H9 (cell line): Measurements from ENCODE around the gene PLA2G4D. TPM values are rescaled to one million over a fixed set of nuclear protein-coding genes. Genes with fewer than 3 reads are reported as not detected.

Experiments
- DNase-seq: peaks from one replicate; pipeline ENCODE4 v3.0.0-alpha.2; 2017
- H2AFZ ChIP-seq: one replicate; pipeline ENCODE4 v1.6.1; 2013; ENCODE audit warnings: mild to moderate bottlenecking, low read length, control low read depth, moderate library complexity
- H2AK5ac ChIP-seq: 2 replicates; pipeline ENCODE4 v1.6.1; 2013; ENCODE audit warnings: low read length, control low read depth, mixed read lengths; ENCODE audit not compliant: insufficient read length
- H2BK120ac ChIP-seq: one replicate; pipeline ENCODE4 v1.6.1; 2013; ENCODE audit warnings: low read depth, mild to moderate bottlenecking, low read length, control low read depth, inconsistent platforms; ENCODE audit not compliant: poor library complexity, severe bottlenecking
- H2BK12ac ChIP-seq: 2 replicates; pipeline ENCODE4 v1.6.1; 2013; ENCODE audit warnings: low read length, control low read depth, mixed read lengths, low read depth; ENCODE audit not compliant: insufficient read length
- H2BK15ac ChIP-seq: 2 replicates; pipeline ENCODE4 v1.6.1; 2013; ENCODE audit warnings: low read depth, low read length, control low read depth
- H2BK20ac ChIP-seq: one replicate; pipeline ENCODE4 v1.6.1; 2013; ENCODE audit warnings: low read depth, mild to moderate bottlenecking, low read length, control low read depth, inconsistent platforms; ENCODE audit not compliant: poor library complexity, severe bottlenecking
- H2BK5ac ChIP-seq: 2 replicates; pipeline ENCODE4 v1.6.1; 2013; ENCODE audit warnings: low read length, control low read depth, mixed read lengths; ENCODE audit not compliant: insufficient read length
- H3K14ac ChIP-seq: 2 replicates; pipeline ENCODE4 v1.6.1; 2013; ENCODE audit warnings: low read length, control low read depth; ENCODE audit not compliant: insufficient read depth
- H3K18ac ChIP-seq: 2 replicates; pipeline ENCODE4 v1.6.1; 2013; ENCODE audit warnings: low read depth, mild to moderate bottlenecking, mixed read lengths, low read length, control low read depth; ENCODE audit not compliant: insufficient read length
- H3K23ac ChIP-seq: 2 replicates; pipeline ENCODE4 v1.6.1; 2013; ENCODE audit warnings: low read length, control low read depth, mixed read lengths, low read depth; ENCODE audit not compliant: insufficient read length
- H3K23me2 ChIP-seq: 2 replicates; pipeline ENCODE4 v1.6.1; 2013; ENCODE audit warnings: low read depth, mild to moderate bottlenecking, mixed read lengths, low read length, control low read depth; ENCODE audit not compliant: insufficient read length, poor library complexity, severe bottlenecking
- H3K27ac ChIP-seq: 2 replicates; pipeline ENCODE4 v1.5.1; 2013; ENCODE audit warnings: low read length, control low read depth, mixed read lengths, low read depth; ENCODE audit not compliant: insufficient read length
- H3K27me3 ChIP-seq: 2 replicates; pipeline ENCODE4 v1.6.1; 2013; ENCODE audit warnings: low read length, control low read depth, inconsistent platforms; ENCODE audit not compliant: insufficient read depth
- H3K4ac ChIP-seq: 2 replicates; pipeline ENCODE4 v1.6.1; 2013; ENCODE audit warnings: low read depth, mild to moderate bottlenecking, control low read depth, inconsistent platforms, low read length, moderate library complexity
- H3K4me1 ChIP-seq: 2 replicates; pipeline ENCODE4 v1.6.1; 2013; ENCODE audit warnings: low read length, control low read depth, inconsistent platforms; ENCODE audit not compliant: insufficient read depth
- H3K4me2 ChIP-seq: 2 replicates; pipeline ENCODE4 v1.6.1; 2013; ENCODE audit warnings: low read length, control low read depth, mixed read lengths; ENCODE audit not compliant: insufficient read length, insufficient read depth
- H3K56ac ChIP-seq: 2 replicates; pipeline ENCODE4 v1.6.1; 2013; ENCODE audit warnings: low read depth, mild to moderate bottlenecking, mixed read lengths, low read length, control low read depth; ENCODE audit not compliant: insufficient read length
- H3K79me1 ChIP-seq: 2 replicates; pipeline ENCODE4 v1.6.1; 2013; ENCODE audit warnings: low read depth, mild to moderate bottlenecking, moderate library complexity, low read length, control low read depth, inconsistent platforms; ENCODE audit not compliant: insufficient read depth, poor library complexity, severe bottlenecking
- H3K79me2 ChIP-seq: 2 replicates; pipeline ENCODE4 v1.6.1; 2013; ENCODE audit warnings: low read length, control low read depth, inconsistent platforms; ENCODE audit not compliant: insufficient read depth
- H3K9ac ChIP-seq: 2 replicates; pipeline ENCODE4 v1.6.1; 2013; ENCODE audit warnings: low read length, control low read depth, mixed read lengths; ENCODE audit not compliant: insufficient read length; ENCODE audit errors: extremely low read depth
- H3K9me3 ChIP-seq: one replicate; pipeline ENCODE4 v1.6.1; 2013; ENCODE audit warnings: low read depth, low read length, inconsistent platforms; ENCODE audit not compliant: control insufficient read depth
- H3T11ph ChIP-seq: one replicate; pipeline ENCODE4 v1.6.1; 2013; ENCODE audit warnings: mild to moderate bottlenecking, low read length, control low read depth, inconsistent platforms
- H4K20me1 ChIP-seq: one replicate; pipeline ENCODE4 v1.6.1; 2013; ENCODE audit not compliant: control insufficient read depth, insufficient read length, insufficient read depth
- H4K5ac ChIP-seq: 2 replicates; pipeline ENCODE4 v1.6.1; 2013; ENCODE audit warnings: low read depth, mild to moderate bottlenecking, mixed read lengths, low read length, control low read depth; ENCODE audit not compliant: insufficient read length
- H4K8ac ChIP-seq: replicated peaks from 2 replicates; pipeline ENCODE4 v1.6.1; 2013; ENCODE audit warnings: low read length, control low read depth, mixed read lengths, low read depth; ENCODE audit not compliant: insufficient read length
- H4K91ac ChIP-seq: 2 replicates; pipeline ENCODE4 v1.6.1; 2013; ENCODE audit warnings: low read depth, mild to moderate bottlenecking, moderate library complexity, mixed read lengths, low read length, control low read depth; ENCODE audit not compliant: insufficient read length
- H3K27ac Mint-ChIP-seq, 3 experiments: 2 replicates in 2 of 3; 3 replicates in 1 of 3; pipeline ENCODE4 v1.8.0; 2020 to 2021; ENCODE audit warnings: mixed read lengths in 3 of 3, mild to moderate bottlenecking in 1 of 3, moderate library complexity in 1 of 3
- H3K27me3 Mint-ChIP-seq: 2 replicates; pipeline ENCODE4 v1.8.0; 2021; ENCODE audit warnings: low read depth, mild to moderate bottlenecking, moderate library complexity, mixed read lengths
- H3K36me3 Mint-ChIP-seq, 3 experiments: 2 replicates in 2 of 3; 3 replicates in 1 of 3; pipeline ENCODE4 v1.8.0; 2020 to 2021; ENCODE audit warnings: low read depth in 3 of 3, mixed read lengths in 3 of 3; ENCODE audit not compliant: insufficient read depth in 1 of 3
- H3K4me1 Mint-ChIP-seq, 2 experiments: 2 replicates each; pipeline ENCODE4 v1.8.0; 2020; ENCODE audit warnings: mixed read lengths in 2 of 2
- H3K4me3 Mint-ChIP-seq, 2 experiments: 2 replicates in 1 of 2; 3 replicates in 1 of 2; pipeline ENCODE4 v1.8.0; 2020 to 2021; ENCODE audit warnings: mild to moderate bottlenecking in 2 of 2, mixed read lengths in 2 of 2, moderate library complexity in 1 of 2
- H3K9me3 Mint-ChIP-seq, 2 experiments: 2 replicates in 1 of 2; 3 replicates in 1 of 2; pipeline ENCODE4 v1.8.0; 2020; ENCODE audit warnings: mild to moderate bottlenecking in 2 of 2, mixed read lengths in 2 of 2, moderate library complexity in 1 of 2
- WGBS: extraction: QIAGEN DNeasy Blood & Tissue Kit; methylation state at CpG from one replicate; pipeline ENCODE4 v1.1.7; 2013; ENCODE audit warnings: missing lambda C conversion rate, low lambda C conversion rate, mixed read lengths; ENCODE audit not compliant: insufficient read length; ENCODE audit errors: extremely low coverage; 5-methylcytosine and 5-hydroxymethylcytosine counted together
- total RNA-seq: library from RNA; stranded (reverse); gene quantifications from 2 replicates; pipeline ENCODE4 v1.2.1, GENCODE V29; 2021
- TF ChIP-seq, protein P1 (sequence below): fragments of 200-600 bp; sonication (generic); conservative IDR thresholded peaks from 3 replicates; pipeline ENCODE4 v1.8.0; 2021; ENCODE audit warnings: antibody characterized with exemption, mild to moderate bottlenecking

Gene PLA2G4D
- total RNA-seq, 1 experiment from 2014 or later, result 0.33 TPM

DNA sequence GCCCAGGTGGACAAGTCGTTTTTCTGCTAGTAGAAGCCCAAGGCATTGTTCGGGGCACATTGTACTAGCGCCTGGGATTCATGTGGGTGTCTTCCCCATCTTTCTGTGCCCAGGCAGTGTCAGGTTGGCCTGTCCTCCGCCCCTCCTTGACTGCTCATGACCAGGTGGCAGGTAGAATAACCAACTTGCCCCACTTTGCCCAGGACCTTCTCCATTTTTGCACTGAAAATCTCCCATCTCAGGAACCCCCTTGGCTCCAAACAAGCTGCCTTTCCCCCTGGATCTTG, 33.9 kb downstream of the PLA2G4D start:
- no peaks in the 10 kb centered on the region; a peak in 2 of 5 replicates for H3K9me3 Mint-ChIP-seq
- no peak overlapping the region for H2BK12ac ChIP-seq
- H2BK5ac ChIP-seq, result no peak overlapping the region
- H4K20me1 ChIP-seq, result no peaks in the 10 kb centered on the region
- H2AK5ac ChIP-seq, result no peak overlapping the region
- peaks cover 4 to 10% of the 10 kb centered on the region in 2 experiments for H3K4me1 Mint-ChIP-seq
- no peak overlapping the region for H3K4me2 ChIP-seq
- no peak overlapping the region for H3T11ph ChIP-seq
- no peak overlapping the region; a peak in 1 of 7 replicates for H3K27ac Mint-ChIP-seq
- no CpG with 5 or more reads among the region's 4 CpGs for WGBS
- H3K18ac ChIP-seq, result no peak overlapping the region
- no peak for DNase-seq
- no peaks in the 10 kb centered on the region for H3K36me3 Mint-ChIP-seq
- no peak overlapping the region for H3K4me3 Mint-ChIP-seq
- H3K79me1 ChIP-seq, result no peaks in the 10 kb centered on the region
- H2BK120ac ChIP-seq, result no peak overlapping the region
- H3K23me2 ChIP-seq, result peaks cover 3% of the 10 kb centered on the region
- no peak overlapping the region for H2BK15ac ChIP-seq
- no peaks in the 10 kb centered on the region for H3K9me3 ChIP-seq
- H2AFZ ChIP-seq, result no peak overlapping the region
- H3K79me2 ChIP-seq, result no peaks in the 10 kb centered on the region
- no peaks in the 10 kb centered on the region for H3K4me1 ChIP-seq
- H3K27me3 Mint-ChIP-seq, result peaks cover 16% of the 10 kb centered on the region
- no peak overlapping the region for H4K5ac ChIP-seq
- no peak overlapping the region for H3K23ac ChIP-seq
- no peak overlapping the region for H3K56ac ChIP-seq
- no peak overlapping the region for H3K4ac ChIP-seq
- H4K91ac ChIP-seq, result no peak overlapping the region
- H3K27ac ChIP-seq, result no peak overlapping the region
- no peaks in the 10 kb centered on the region for H3K27me3 ChIP-seq
- H4K8ac ChIP-seq, result no peak overlapping the region
- no peak overlapping the region for H3K14ac ChIP-seq
- H2BK20ac ChIP-seq, result no peak overlapping the region
- no peak overlapping the region for H3K9ac ChIP-seq
- TF ChIP-seq, protein P1, sequence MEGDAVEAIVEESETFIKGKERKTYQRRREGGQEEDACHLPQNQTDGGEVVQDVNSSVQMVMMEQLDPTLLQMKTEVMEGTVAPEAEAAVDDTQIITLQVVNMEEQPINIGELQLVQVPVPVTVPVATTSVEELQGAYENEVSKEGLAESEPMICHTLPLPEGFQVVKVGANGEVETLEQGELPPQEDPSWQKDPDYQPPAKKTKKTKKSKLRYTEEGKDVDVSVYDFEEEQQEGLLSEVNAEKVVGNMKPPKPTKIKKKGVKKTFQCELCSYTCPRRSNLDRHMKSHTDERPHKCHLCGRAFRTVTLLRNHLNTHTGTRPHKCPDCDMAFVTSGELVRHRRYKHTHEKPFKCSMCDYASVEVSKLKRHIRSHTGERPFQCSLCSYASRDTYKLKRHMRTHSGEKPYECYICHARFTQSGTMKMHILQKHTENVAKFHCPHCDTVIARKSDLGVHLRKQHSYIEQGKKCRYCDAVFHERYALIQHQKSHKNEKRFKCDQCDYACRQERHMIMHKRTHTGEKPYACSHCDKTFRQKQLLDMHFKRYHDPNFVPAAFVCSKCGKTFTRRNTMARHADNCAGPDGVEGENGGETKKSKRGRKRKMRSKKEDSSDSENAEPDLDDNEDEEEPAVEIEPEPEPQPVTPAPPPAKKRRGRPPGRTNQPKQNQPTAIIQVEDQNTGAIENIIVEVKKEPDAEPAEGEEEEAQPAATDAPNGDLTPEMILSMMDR, result no peak
